Mesendoderm (in vitro differentiated cells): ENCODE results near the gene CNGB1.
"Not testable (repeated sequence)": the region's sequence is repeated elsewhere in the genome, so short reads cannot be mapped to it uniquely, and the experiment has no call there.

Experiments
- DNase-seq: peaks from one replicate; pipeline ENCODE4 v3.0.0; 2013
- H2AK5ac ChIP-seq: 2 replicates; pipeline ENCODE4 v1.6.1; 2013; ENCODE audit warnings: low read length, inconsistent platforms
- H2BK120ac ChIP-seq: 2 replicates; pipeline ENCODE4 v1.6.1; 2013; ENCODE audit warnings: low read depth, mild to moderate bottlenecking, low read length, moderate library complexity, mixed read lengths
- H2BK15ac ChIP-seq: replicated peaks from 2 replicates; pipeline ENCODE4 v1.6.1; 2013; ENCODE audit warnings: low read depth, mild to moderate bottlenecking, moderate library complexity
- H2BK5ac ChIP-seq: 2 replicates; pipeline ENCODE4 v1.6.1; 2013; ENCODE audit warnings: low read length, inconsistent platforms
- H3K18ac ChIP-seq: 2 replicates; pipeline ENCODE4 v1.6.1; 2013; ENCODE audit warnings: mild to moderate bottlenecking, low read length, mixed read lengths
- H3K23ac ChIP-seq: one replicate; pipeline ENCODE4 v1.6.1; 2013; ENCODE audit warnings: low read length
- H3K27ac ChIP-seq: 2 replicates; pipeline ENCODE4 v1.5.1; 2013; ENCODE audit warnings: low read depth, mild to moderate bottlenecking, inconsistent platforms, low read length, moderate library complexity
- H3K27me3 ChIP-seq: 2 replicates; pipeline ENCODE4 v1.6.1; 2013; ENCODE audit warnings: low read length, control low read depth, mild to moderate bottlenecking, inconsistent platforms; ENCODE audit not compliant: insufficient read depth, poor library complexity
- H3K36me3 ChIP-seq: 2 replicates; pipeline ENCODE4 v1.6.1; 2013; ENCODE audit warnings: low read length, inconsistent platforms; ENCODE audit not compliant: control insufficient read depth, insufficient read depth
- H3K4ac ChIP-seq: one replicate; pipeline ENCODE4 v1.6.1; 2013; ENCODE audit warnings: low read depth, mild to moderate bottlenecking, low read length, moderate library complexity
- H3K4me1 ChIP-seq: 2 replicates; pipeline ENCODE4 v1.6.1; 2013; ENCODE audit warnings: low read depth, low read length, inconsistent platforms; ENCODE audit not compliant: control insufficient read depth
- H3K4me2 ChIP-seq: 2 replicates; pipeline ENCODE4 v1.6.1; 2013; ENCODE audit warnings: low read length
- H3K4me3 ChIP-seq: 2 replicates; pipeline ENCODE4 v1.5.1; 2013; ENCODE audit warnings: mild to moderate bottlenecking, low read length
- H3K56ac ChIP-seq: one replicate; pipeline ENCODE4 v1.6.1; 2013; ENCODE audit warnings: low read length
- H3K79me1 ChIP-seq: 2 replicates; pipeline ENCODE4 v1.6.1; 2013; ENCODE audit warnings: low read length, inconsistent platforms
- H3K79me2 ChIP-seq: 2 replicates; pipeline ENCODE4 v1.6.1; 2013; ENCODE audit warnings: mild to moderate bottlenecking, low read length; ENCODE audit not compliant: control insufficient read depth, insufficient read depth
- H3K9ac ChIP-seq: 2 replicates; pipeline ENCODE4 v1.6.1; 2013; ENCODE audit warnings: low read length, inconsistent platforms
- H4K5ac ChIP-seq: one replicate; pipeline ENCODE4 v1.6.1; 2013; ENCODE audit warnings: low read length
- H4K8ac ChIP-seq: one replicate; pipeline ENCODE4 v1.6.1; 2013; ENCODE audit warnings: low read depth, mild to moderate bottlenecking, control low read depth, low read length, moderate library complexity
- WGBS: extraction: QIAGEN DNeasy Blood & Tissue Kit; methylation state at CpG from one replicate; pipeline ENCODE4 v1.1.7; 2013; ENCODE audit warnings: low lambda C conversion rate, missing lambda C conversion rate; ENCODE audit not compliant: insufficient coverage; ENCODE audit errors: extremely low coverage; 5-methylcytosine and 5-hydroxymethylcytosine counted together

Gene CNGB1

GRCh38 chr16:57920880-57921229 is 50.1 kb downstream of the CNGB1 start:
- no peaks in the 10 kb centered on the region for H3K79me2 ChIP-seq
- no peak for DNase-seq
- no peak overlapping the region for H3K9ac ChIP-seq
- no peak overlapping the region for H3K27ac ChIP-seq
- no peak overlapping the region for H2AK5ac ChIP-seq
- no peak overlapping the region for H3K4ac ChIP-seq
- no peaks in the 10 kb centered on the region for H3K36me3 ChIP-seq
- H4K5ac ChIP-seq, result no peak overlapping the region
- WGBS, result no CpG with 5 or more reads among the region's 2 CpGs
- H4K8ac ChIP-seq, result no peak overlapping the region
- no peaks in the 10 kb centered on the region for H3K27me3 ChIP-seq
- H3K23ac ChIP-seq, result no peak overlapping the region
- no peak overlapping the region for H3K4me3 ChIP-seq
- H2BK5ac ChIP-seq, result no peak overlapping the region
- no peaks in the 10 kb centered on the region for H3K79me1 ChIP-seq
- H2BK15ac ChIP-seq, result no peak overlapping the region
- H3K4me2 ChIP-seq, result no peak overlapping the region
- H2BK120ac ChIP-seq, result no peak overlapping the region
- H3K18ac ChIP-seq, result no peak overlapping the region
- no peak overlapping the region for H3K56ac ChIP-seq
- H3K4me1 ChIP-seq, result no peaks in the 10 kb centered on the region

- Histone ChIP-seq H2BK120ac (no peak overlapping the region), H3K4ac (no peak overlapping the region)
Measured at GRCh38 chr16:57920215-57920879, 50.6 kb downstream of the CNGB1 start.

GRCh38 chr16:57918994-57919393 is 51.9 kb downstream of the CNGB1 start:
- H3K79me2 ChIP-seq, result no peaks in the 10 kb centered on the region
- H2BK120ac ChIP-seq, result no peak overlapping the region
- no peak overlapping the region for H3K23ac ChIP-seq
- no peak overlapping the region for H3K18ac ChIP-seq
- H2BK5ac ChIP-seq, result no peak overlapping the region
- no peaks in the 10 kb centered on the region for H3K27me3 ChIP-seq
- no peak for DNase-seq
- no peak overlapping the region for H2AK5ac ChIP-seq
- H3K56ac ChIP-seq, result no peak overlapping the region
- no peak overlapping the region for H4K8ac ChIP-seq
- no peak overlapping the region for H3K4me2 ChIP-seq
- no CpG with 5 or more reads among the region's 6 CpGs for WGBS
- H4K5ac ChIP-seq, result no peak overlapping the region
- no peak overlapping the region for H3K4ac ChIP-seq
- no peaks in the 10 kb centered on the region for H3K79me1 ChIP-seq
- H3K4me3 ChIP-seq, result no peak overlapping the region
- H3K27ac ChIP-seq, result no peak overlapping the region
- H2BK15ac ChIP-seq, result no peak overlapping the region
- H3K9ac ChIP-seq, result no peak overlapping the region
- no peaks in the 10 kb centered on the region for H3K36me3 ChIP-seq
- no peaks in the 10 kb centered on the region for H3K4me1 ChIP-seq

More at GRCh38 chr16:57920215-57920879, 50.6 kb downstream of the CNGB1 start:
- no peak overlapping the region for H2BK15ac ChIP-seq
- H3K79me2 ChIP-seq, result no peaks in the 10 kb centered on the region
- no peak overlapping the region for H3K18ac ChIP-seq
- no peaks in the 10 kb centered on the region for H3K27me3 ChIP-seq
- H3K79me1 ChIP-seq, result no peaks in the 10 kb centered on the region
- no peaks in the 10 kb centered on the region for H3K36me3 ChIP-seq
- no peak overlapping the region for H3K27ac ChIP-seq
- no peak overlapping the region for H3K23ac ChIP-seq
- no peak overlapping the region for H3K56ac ChIP-seq
- DNase-seq, result no peak
- no peak overlapping the region for H2BK5ac ChIP-seq
- H4K8ac ChIP-seq, result no peak overlapping the region
- WGBS, result no CpG with 5 or more reads among the region's 14 CpGs
- no peak overlapping the region for H3K4me2 ChIP-seq
- no peak overlapping the region for H4K5ac ChIP-seq
- H2AK5ac ChIP-seq, result no peak overlapping the region
- H3K4me3 ChIP-seq, result no peak overlapping the region
- no peaks in the 10 kb centered on the region for H3K4me1 ChIP-seq
- H3K9ac ChIP-seq, result no peak overlapping the region

- H4K5ac ChIP-seq, result no peak overlapping the region
- H2BK15ac ChIP-seq, result no peak overlapping the region
- no peak overlapping the region for H3K27ac ChIP-seq
- H3K79me1 ChIP-seq, result no peaks in the 10 kb centered on the region
- H3K9ac ChIP-seq, result no peak overlapping the region
- no peak overlapping the region for H2BK120ac ChIP-seq
- H2BK5ac ChIP-seq, result no peak overlapping the region
- no peak overlapping the region for H3K4me2 ChIP-seq
- no peak overlapping the region for H2AK5ac ChIP-seq
- H3K4ac ChIP-seq, result no peak overlapping the region
- H4K8ac ChIP-seq, result no peak overlapping the region
- H3K79me2 ChIP-seq, result no peaks in the 10 kb centered on the region
- H3K18ac ChIP-seq, result no peak overlapping the region
- no peaks in the 10 kb centered on the region for H3K27me3 ChIP-seq
- no CpG with 5 or more reads among the region's 3 CpGs for whole genome bisulfite sequencing
- H3K36me3 ChIP-seq, result no peaks in the 10 kb centered on the region
- H3K56ac ChIP-seq, result no peak overlapping the region
- H3K4me3 ChIP-seq, result no peak overlapping the region
- H3K4me1 ChIP-seq, result no peaks in the 10 kb centered on the region
- H3K23ac ChIP-seq, result no peak overlapping the region
- no peak for DNase-seq
Measured at GRCh38 chr16:57918444-57918843, 52.5 kb downstream of the CNGB1 start.

- not testable (repeated sequence) for H3K36me3 ChIP-seq, H2BK5ac ChIP-seq, H3K79me1 ChIP-seq, H4K8ac ChIP-seq, H2BK15ac ChIP-seq, H3K23ac ChIP-seq, H3K4me3 ChIP-seq, H2BK120ac ChIP-seq, H3K4me2 ChIP-seq, H4K5ac ChIP-seq, H3K9ac ChIP-seq, DNase-seq, H3K27ac ChIP-seq, H3K4ac ChIP-seq, H3K4me1 ChIP-seq, H3K18ac ChIP-seq, H3K79me2 ChIP-seq, H3K56ac ChIP-seq, H2AK5ac ChIP-seq, H3K27me3 ChIP-seq
Measured at GRCh38 chr16:57917929-57918328, 53.0 kb downstream of the CNGB1 start.

GRCh38 chr16:57917489-57917888 is 53.4 kb downstream of the CNGB1 start:
- H3K56ac ChIP-seq, H3K4me2 ChIP-seq, H3K36me3 ChIP-seq, DNase-seq, H2BK15ac ChIP-seq, H2AK5ac ChIP-seq, H4K5ac ChIP-seq, H3K4ac ChIP-seq, H3K4me3 ChIP-seq, H4K8ac ChIP-seq, H3K18ac ChIP-seq, H2BK120ac ChIP-seq, H3K79me2 ChIP-seq, H3K9ac ChIP-seq, H3K27me3 ChIP-seq, H3K27ac ChIP-seq, H3K23ac ChIP-seq, H3K4me1 ChIP-seq, H3K79me1 ChIP-seq, H2BK5ac ChIP-seq: not testable (repeated sequence)
- no CpG with 5 or more reads among the region's 2 CpGs for WGBS
